GM23338 (cell line): ENCODE measurements around the gene WBP4.

Source experiments
- CREB1 ChIP-seq: fragments of 250-450 bp; sonication (Bioruptor Pico); IDR thresholded peaks from 2 replicates; pipeline ENCODE4 v1.5.0; 2020; ENCODE audit warnings: low read depth, mild to moderate bottlenecking, moderate library complexity
- EZH2 ChIP-seq: fragments of 200-600 bp; sonication (generic); IDR thresholded peaks from one replicate; pipeline ENCODE4 v1.8.0; 2017; ENCODE audit warnings: antibody characterized with exemption, mild to moderate bottlenecking, low read depth; ENCODE audit not compliant: unreplicated experiment
- EZH2phosphoT487 ChIP-seq: fragments of 200-600 bp; sonication (generic); IDR thresholded peaks from one replicate; pipeline ENCODE4 v1.8.1; 2018; ENCODE audit warnings: antibody characterized with exemption; ENCODE audit not compliant: unreplicated experiment
- JUNB ChIP-seq: IDR thresholded peaks from one replicate; pipeline ENCODE4 v1.6.1; 2016; ENCODE audit warnings: antibody characterized with exemption; ENCODE audit not compliant: unreplicated experiment
- NANOG ChIP-seq: IDR thresholded peaks from 2 replicates; pipeline ENCODE4 v1.6.1; 2016; ENCODE audit warnings: antibody characterized with exemption, borderline replicate concordance
- POLR2AphosphoS5 ChIP-seq: IDR thresholded peaks from 2 replicates; pipeline ENCODE4 v1.6.1; 2016; ENCODE audit warnings: antibody characterized with exemption, low read depth
- STAT1 ChIP-seq: IDR thresholded peaks from one replicate; pipeline ENCODE4 v1.6.1; 2016; ENCODE audit warnings: antibody characterized with exemption; ENCODE audit not compliant: unreplicated experiment
- ZNF114 ChIP-seq: fragments of 250-450 bp; sonication (Bioruptor Pico); IDR thresholded peaks from 2 replicates; pipeline ENCODE4 v1.5.0; 2020; ENCODE audit warnings: mild to moderate bottlenecking, moderate library complexity
- ZNF331 ChIP-seq: fragments of 250-450 bp; sonication (Bioruptor Pico); IDR thresholded peaks from 2 replicates; pipeline ENCODE4 v1.5.0; 2020; ENCODE audit warnings: low read depth, mild to moderate bottlenecking, moderate library complexity
- ZNF462 ChIP-seq: fragments of 250-450 bp; sonication (Bioruptor Pico); IDR thresholded peaks from 2 replicates; pipeline ENCODE4 v1.5.0; 2020; ENCODE audit warnings: mild to moderate bottlenecking, moderate library complexity
- TF ChIP-seq, protein P1 (sequence below), 2 experiments: fragments of 200-600 bp in 1 of 2; sonication (generic) in 1 of 2; conservative IDR thresholded peaks; 2 replicates each; pipeline versions ENCODE4 v1.5.1 to v1.6.1; 2016 to 2017; ENCODE audit warnings: antibody characterized with exemption in 2 of 2, low read depth in 2 of 2, mild to moderate bottlenecking in 2 of 2, moderate library complexity in 1 of 2
- TF ChIP-seq, protein P2 (sequence below): IDR thresholded peaks from 2 replicates; pipeline ENCODE4 v1.6.1; 2016; ENCODE audit warnings: antibody characterized with exemption
- TF ChIP-seq, protein P3 (sequence below): IDR thresholded peaks from one replicate; pipeline ENCODE4 v1.6.1; 2018; ENCODE audit warnings: antibody characterized with exemption; ENCODE audit not compliant: unreplicated experiment

DNA sequence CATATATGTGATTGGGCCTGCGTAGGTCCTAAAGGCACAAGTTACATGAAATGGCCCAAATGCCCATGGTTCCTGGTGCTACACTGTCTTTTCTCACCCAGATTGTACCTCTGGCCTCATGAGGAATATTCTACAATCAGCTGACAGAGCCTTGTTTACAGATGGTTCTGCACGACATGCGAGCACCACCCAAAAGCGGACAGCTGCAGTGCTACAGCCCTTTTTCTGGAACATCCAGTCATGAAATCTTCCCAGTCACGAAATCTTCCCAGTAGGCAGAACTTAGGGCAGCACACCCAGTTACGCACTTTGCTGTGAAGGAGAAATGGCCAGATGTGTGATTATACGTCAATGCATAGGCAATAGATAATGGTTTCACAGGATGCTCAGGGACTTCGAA lies 34.5 kb upstream of the WBP4 start:
- TF ChIP-seq, protein P1, sequence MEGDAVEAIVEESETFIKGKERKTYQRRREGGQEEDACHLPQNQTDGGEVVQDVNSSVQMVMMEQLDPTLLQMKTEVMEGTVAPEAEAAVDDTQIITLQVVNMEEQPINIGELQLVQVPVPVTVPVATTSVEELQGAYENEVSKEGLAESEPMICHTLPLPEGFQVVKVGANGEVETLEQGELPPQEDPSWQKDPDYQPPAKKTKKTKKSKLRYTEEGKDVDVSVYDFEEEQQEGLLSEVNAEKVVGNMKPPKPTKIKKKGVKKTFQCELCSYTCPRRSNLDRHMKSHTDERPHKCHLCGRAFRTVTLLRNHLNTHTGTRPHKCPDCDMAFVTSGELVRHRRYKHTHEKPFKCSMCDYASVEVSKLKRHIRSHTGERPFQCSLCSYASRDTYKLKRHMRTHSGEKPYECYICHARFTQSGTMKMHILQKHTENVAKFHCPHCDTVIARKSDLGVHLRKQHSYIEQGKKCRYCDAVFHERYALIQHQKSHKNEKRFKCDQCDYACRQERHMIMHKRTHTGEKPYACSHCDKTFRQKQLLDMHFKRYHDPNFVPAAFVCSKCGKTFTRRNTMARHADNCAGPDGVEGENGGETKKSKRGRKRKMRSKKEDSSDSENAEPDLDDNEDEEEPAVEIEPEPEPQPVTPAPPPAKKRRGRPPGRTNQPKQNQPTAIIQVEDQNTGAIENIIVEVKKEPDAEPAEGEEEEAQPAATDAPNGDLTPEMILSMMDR (conservative IDR thresholded peaks at IDR 0.05; ENCODE audit: low read depth in 2 of 2) = no peak
- TF ChIP-seq JUNB = no peak
- no peak for TF ChIP-seq EZH2
- TF ChIP-seq CREB1 (CRISPR knock-in tag) = no peak
- TF ChIP-seq, protein P2, sequence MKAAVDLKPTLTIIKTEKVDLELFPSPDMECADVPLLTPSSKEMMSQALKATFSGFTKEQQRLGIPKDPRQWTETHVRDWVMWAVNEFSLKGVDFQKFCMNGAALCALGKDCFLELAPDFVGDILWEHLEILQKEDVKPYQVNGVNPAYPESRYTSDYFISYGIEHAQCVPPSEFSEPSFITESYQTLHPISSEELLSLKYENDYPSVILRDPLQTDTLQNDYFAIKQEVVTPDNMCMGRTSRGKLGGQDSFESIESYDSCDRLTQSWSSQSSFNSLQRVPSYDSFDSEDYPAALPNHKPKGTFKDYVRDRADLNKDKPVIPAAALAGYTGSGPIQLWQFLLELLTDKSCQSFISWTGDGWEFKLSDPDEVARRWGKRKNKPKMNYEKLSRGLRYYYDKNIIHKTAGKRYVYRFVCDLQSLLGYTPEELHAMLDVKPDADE = no peak
- no peak for TF ChIP-seq POLR2AphosphoS5
- TF ChIP-seq NANOG = no peak
- TF ChIP-seq STAT1 = no peak
- TF ChIP-seq ZNF114 (CRISPR knock-in tag) = no peak
- TF ChIP-seq, protein P3, sequence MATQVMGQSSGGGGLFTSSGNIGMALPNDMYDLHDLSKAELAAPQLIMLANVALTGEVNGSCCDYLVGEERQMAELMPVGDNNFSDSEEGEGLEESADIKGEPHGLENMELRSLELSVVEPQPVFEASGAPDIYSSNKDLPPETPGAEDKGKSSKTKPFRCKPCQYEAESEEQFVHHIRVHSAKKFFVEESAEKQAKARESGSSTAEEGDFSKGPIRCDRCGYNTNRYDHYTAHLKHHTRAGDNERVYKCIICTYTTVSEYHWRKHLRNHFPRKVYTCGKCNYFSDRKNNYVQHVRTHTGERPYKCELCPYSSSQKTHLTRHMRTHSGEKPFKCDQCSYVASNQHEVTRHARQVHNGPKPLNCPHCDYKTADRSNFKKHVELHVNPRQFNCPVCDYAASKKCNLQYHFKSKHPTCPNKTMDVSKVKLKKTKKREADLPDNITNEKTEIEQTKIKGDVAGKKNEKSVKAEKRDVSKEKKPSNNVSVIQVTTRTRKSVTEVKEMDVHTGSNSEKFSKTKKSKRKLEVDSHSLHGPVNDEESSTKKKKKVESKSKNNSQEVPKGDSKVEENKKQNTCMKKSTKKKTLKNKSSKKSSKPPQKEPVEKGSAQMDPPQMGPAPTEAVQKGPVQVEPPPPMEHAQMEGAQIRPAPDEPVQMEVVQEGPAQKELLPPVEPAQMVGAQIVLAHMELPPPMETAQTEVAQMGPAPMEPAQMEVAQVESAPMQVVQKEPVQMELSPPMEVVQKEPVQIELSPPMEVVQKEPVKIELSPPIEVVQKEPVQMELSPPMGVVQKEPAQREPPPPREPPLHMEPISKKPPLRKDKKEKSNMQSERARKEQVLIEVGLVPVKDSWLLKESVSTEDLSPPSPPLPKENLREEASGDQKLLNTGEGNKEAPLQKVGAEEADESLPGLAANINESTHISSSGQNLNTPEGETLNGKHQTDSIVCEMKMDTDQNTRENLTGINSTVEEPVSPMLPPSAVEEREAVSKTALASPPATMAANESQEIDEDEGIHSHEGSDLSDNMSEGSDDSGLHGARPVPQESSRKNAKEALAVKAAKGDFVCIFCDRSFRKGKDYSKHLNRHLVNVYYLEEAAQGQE = no peak
- TF ChIP-seq ZNF331 = no peak
- no peak for TF ChIP-seq EZH2phosphoT487
- no peak for TF ChIP-seq ZNF462
